ENCODE data around the gene ERBB2. TPM values are rescaled to one million over a fixed set of nuclear protein-coding genes. Genes with fewer than 3 reads are reported as not detected.

Gene ERBB2
- 1 to 10 TPM; 4.5 to 4.6 TPM for total RNA-seq

DNA sequence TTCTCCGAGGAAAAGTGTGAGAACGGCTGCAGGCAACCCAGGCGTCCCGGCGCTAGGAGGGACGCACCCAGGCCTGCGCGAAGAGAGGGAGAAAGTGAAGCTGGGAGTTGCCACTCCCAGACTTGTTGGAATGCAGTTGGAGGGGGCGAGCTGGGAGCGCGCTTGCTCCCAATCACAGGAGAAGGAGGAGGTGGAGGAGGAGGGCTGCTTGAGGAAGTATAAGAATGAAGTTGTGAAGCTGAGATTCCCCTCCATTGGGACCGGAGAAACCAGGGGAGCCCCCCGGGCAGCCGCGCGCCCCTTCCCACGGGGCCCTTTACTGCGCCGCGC lies at the start of gene ERBB2:
Gene ERBB2, plus strand, starts transcription at position 247 of the 330 bp plus-strand sequence. CDS start 175 bp downstream, outside the sequence.
- peaks cover 42% of the 10 kb centered on the region for H3K27me3 Mint-ChIP-seq
- H3K36me3 Mint-ChIP-seq (ENCODE audit: low read depth): peaks cover 3% of the 10 kb centered on the region
- no peak within 1 kb of the TSS for H3K4me3 Mint-ChIP-seq
- no peak within 1 kb of the TSS for H3K27ac Mint-ChIP-seq
- DNase-seq: no peak
- ChIA-PET CTCF (interaction anchor here (0.6 to 1.4 kb wide), 4 partner anchors 10 to 236 kb away, joined by 3 to 4 read pairs (median 4); partner anchors contain the start of gene MIEN1), POLR2A (no interaction called here)
- no peaks in the 10 kb centered on the region for H3K9me3 Mint-ChIP-seq
- peaks cover 6% of the 10 kb centered on the region for H3K4me1 Mint-ChIP-seq

DNA sequence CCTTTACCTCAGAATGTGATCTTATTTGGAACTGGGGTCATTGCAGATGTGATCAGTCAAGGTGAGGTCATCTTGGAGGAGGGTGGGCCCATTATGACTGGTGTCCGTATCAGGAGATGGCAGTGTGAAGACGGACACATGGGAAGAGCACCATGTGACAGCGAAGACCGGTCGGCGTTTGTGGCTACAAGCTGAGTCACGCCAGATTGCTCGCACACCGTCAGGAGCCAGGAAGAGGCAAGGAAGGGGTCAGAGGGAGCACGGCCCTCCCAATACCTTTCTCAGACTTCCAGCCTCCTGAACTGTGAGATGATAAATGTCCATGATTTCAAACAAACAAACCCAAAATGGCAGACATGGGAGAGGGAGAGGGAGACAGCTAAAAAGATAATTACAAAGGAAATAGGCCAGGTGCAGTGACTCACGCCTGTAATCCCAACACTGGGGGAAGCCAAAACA lies 49.7 kb upstream of the ERBB2 start:
- no peak overlapping the region for H3K27ac Mint-ChIP-seq
- ChIA-PET CTCF (interaction anchor here (1.3 to 6.2 kb wide), 4 partner anchors 10 to 27 kb away, joined by 3 to 61 read pairs (median 4); no protein-coding TSS in a partner anchor), POLR2A (no interaction called here)
- H3K4me1 Mint-ChIP-seq: peaks cover 25% of the 10 kb centered on the region
- H3K27me3 Mint-ChIP-seq: no peaks in the 10 kb centered on the region
- DNase-seq: no peak
- peaks cover 2% of the 10 kb centered on the region for H3K36me3 Mint-ChIP-seq (ENCODE audit: low read depth)
- H3K4me3 Mint-ChIP-seq: no peak overlapping the region
- no peaks in the 10 kb centered on the region for H3K9me3 Mint-ChIP-seq

DNA sequence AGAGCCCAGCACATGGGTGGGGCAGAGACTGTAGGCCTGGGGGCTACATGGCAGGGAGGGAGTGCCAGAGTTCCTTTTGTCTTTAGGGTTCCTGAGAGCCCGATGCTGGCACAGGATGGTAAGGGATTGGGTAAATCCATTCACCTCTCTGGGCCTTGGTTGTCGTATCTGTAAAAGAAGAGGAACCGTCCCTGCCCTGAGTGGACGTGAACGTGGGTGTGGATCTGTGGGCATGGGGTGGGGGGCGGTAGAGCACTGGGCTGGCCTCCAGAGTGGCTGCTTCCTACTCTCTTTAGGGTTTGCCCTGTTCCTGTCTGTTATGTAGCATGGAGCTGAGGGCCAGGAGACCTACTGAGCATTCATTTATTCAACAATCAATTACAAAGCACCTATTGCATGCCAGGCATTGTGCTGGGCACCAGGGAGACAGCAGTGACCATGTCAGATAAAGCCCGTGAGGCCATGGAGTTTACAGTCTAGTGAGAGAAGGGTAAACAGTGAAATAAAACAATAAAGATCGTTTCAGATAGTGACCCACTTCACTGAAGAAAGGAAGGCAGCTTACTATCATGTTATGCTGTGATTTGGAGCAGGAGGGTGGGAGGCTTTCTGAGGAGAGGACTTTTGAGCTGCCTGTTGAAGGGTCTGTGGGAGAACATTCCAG lies 47.8 kb upstream of the ERBB2 start:
- H3K36me3 Mint-ChIP-seq (ENCODE audit: low read depth): peaks cover 5% of the 10 kb centered on the region
- H3K4me3 Mint-ChIP-seq: no peak overlapping the region
- ChIA-PET POLR2A (interaction anchor here (0.6 kb wide), 1 partner anchor 17 kb away, joined by 3 read pairs; no protein-coding TSS in a partner anchor), CTCF (interaction anchor here (1.0 to 6.2 kb wide), 4 partner anchors 14 to 79 kb away, joined by 3 to 61 read pairs (median 4); partner anchors contain the start of genes MIEN1 and PGAP3)
- DNase-seq: no peak
- H3K27me3 Mint-ChIP-seq: no peaks in the 10 kb centered on the region
- H3K27ac Mint-ChIP-seq: peak overlapping the region; percentile 37
- H3K4me1 Mint-ChIP-seq: peaks cover 31% of the 10 kb centered on the region
- no peaks in the 10 kb centered on the region for H3K9me3 Mint-ChIP-seq

DNA sequence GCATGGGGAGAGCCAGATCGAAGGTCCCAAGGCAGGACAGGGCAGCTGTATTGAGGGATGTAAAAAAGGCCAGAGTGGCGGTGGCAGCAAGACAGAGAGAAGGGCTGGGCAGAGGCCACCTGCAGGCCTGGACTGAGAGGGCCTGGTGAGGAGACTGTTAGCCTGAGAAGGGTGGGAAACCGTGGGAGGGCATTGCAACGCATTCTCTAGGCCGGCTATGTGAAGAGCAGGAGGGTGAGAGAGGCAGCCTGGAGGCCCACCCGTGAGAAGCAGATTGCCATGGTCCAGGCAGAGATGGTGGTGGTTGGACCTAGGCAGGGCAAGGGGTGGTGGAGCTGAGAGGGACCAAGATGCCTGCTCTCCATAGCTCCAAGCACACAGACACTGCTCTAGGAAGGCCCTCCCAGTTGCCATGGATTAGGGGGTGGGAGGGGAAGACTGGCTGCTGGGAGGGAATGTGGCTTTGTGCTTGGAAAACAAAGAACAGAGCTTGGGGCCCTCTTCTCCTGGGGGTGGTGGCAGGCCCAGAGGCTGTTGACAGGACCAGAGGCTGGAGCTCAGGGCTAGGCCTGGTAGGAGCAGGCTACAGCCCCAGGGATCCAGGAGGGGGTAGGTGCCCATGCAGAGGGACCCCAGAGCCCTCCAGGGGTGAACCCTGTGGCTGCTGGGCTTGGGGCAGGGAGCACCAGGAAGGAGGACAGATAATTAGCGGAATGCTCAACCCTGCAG lies 47.1 kb upstream of the ERBB2 start:
- no peak for DNase-seq
- ChIA-PET POLR2A (interaction anchor here (0.6 kb wide), 1 partner anchor 16 kb away, joined by 3 read pairs; no protein-coding TSS in a partner anchor), CTCF (interaction anchor here (1.0 to 6.2 kb wide), 9 partner anchors 11 to 98 kb away, joined by 3 to 61 read pairs (median 5); partner anchors contain the start of genes MIEN1 and PGAP3)
- H3K36me3 Mint-ChIP-seq (ENCODE audit: low read depth): peaks cover 6% of the 10 kb centered on the region
- H3K4me3 Mint-ChIP-seq: no peak overlapping the region
- no peaks in the 10 kb centered on the region for H3K9me3 Mint-ChIP-seq
- H3K4me1 Mint-ChIP-seq: peaks cover 31% of the 10 kb centered on the region
- H3K27ac Mint-ChIP-seq: peak overlapping the region; percentile 37
- no peaks in the 10 kb centered on the region for H3K27me3 Mint-ChIP-seq

DNA sequence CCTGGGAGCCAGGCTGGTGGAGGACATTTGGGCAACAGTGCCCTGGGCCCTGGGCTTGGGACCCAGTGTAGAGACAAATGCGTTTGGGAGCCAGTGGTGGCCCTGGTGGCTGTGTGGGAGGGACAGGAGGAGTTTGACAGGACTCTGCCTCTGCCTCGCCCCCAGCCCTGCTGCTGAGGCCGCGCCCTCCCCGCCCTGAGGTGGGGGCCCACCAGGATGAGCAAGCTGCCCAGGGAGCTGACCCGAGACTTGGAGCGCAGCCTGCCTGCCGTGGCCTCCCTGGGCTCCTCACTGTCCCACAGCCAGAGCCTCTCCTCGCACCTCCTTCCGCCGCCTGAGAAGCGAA lies 46.6 kb upstream of the ERBB2 start:
- Mint-ChIP-seq H3K36me3 (ENCODE audit: low read depth) (peaks cover 8% of the 10 kb centered on the region), H3K4me3 (no peak overlapping the region), H3K27me3 (no peaks in the 10 kb centered on the region), H3K27ac (no peak overlapping the region), H3K9me3 (no peaks in the 10 kb centered on the region), H3K4me1 (peaks cover 31% of the 10 kb centered on the region)
- ChIA-PET CTCF (interaction anchor here (0.8 to 6.2 kb wide), 17 partner anchors 9 to 98 kb away, joined by 3 to 61 read pairs (median 5); partner anchors contain the start of genes MIEN1, PGAP3, STARD3 and TCAP), POLR2A (no interaction called here)
- no peak for DNase-seq

DNA sequence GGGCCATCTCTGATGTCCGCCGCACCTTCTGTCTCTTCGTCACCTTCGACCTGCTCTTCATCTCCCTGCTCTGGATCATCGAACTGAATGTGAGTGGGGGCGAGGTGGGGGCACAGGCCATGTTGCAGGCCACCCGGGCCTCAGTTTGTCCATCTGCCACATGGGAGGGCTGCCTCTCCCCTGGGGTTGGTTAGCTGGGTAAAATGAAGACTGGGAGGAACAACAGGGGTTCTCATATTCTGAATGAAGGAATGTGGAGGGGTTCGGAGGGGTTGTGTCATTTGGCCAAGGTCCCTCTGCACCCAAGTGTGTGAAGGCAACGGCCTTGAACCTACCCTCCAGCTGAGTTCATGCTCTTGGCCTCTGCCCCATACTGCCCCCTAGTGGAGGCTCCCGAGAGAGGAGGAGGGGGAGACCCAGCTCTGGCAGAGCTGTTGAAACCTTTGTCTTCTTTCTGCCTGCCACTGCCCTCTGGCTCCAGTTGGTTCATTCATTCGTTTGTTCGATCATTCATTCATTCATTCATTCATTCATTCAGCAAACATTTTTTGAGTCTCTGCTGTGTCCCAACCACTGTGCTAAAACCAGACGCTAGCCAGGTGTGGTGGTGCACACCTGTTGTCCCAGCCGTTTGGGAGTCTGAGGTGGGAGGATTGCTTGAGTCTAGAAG lies 46.1 kb upstream of the ERBB2 start:
- CTCF ChIA-PET: interaction anchor here (0.8 to 6.2 kb wide), 19 partner anchors 10 to 422 kb away, joined by 3 to 61 read pairs (median 5); partner anchors contain the start of genes MIEN1, PGAP3, STARD3 and TCAP
- H3K4me3 Mint-ChIP-seq: no peak overlapping the region

GRCh38 chr17:39655105-39655504 lies 44.8 kb upstream of the ERBB2 start:
- no peak for DNase-seq
- no peaks in the 10 kb centered on the region for H3K27me3 Mint-ChIP-seq
- H3K36me3 Mint-ChIP-seq (ENCODE audit: low read depth): peaks cover 13% of the 10 kb centered on the region
- ChIA-PET CTCF (interaction anchor here (1.0 to 6.2 kb wide), 9 partner anchors 11 to 78 kb away, joined by 3 to 61 read pairs (median 11); partner anchors contain the start of genes MIEN1, STARD3 and TCAP), POLR2A (interaction anchor here (0.9 kb wide), 1 partner anchor 15 kb away, joined by 3 read pairs; no protein-coding TSS in a partner anchor)
- peaks cover 38% of the 10 kb centered on the region for H3K4me1 Mint-ChIP-seq
- H3K4me3 Mint-ChIP-seq: no peak overlapping the region
- H3K9me3 Mint-ChIP-seq: no peaks in the 10 kb centered on the region
- peak overlapping the region; percentile 66 for H3K27ac Mint-ChIP-seq

More for the DNA sequence above, 46.1 kb upstream of the ERBB2 start:
- peak; percentile 86 for DNase-seq
- Mint-ChIP-seq H3K4me1 (peaks cover 30% of the 10 kb centered on the region), H3K9me3 (no peaks in the 10 kb centered on the region), H3K36me3 (ENCODE audit: low read depth) (peaks cover 8% of the 10 kb centered on the region), H3K27me3 (no peaks in the 10 kb centered on the region), H3K27ac (peak overlapping the region; percentile 46)
- POLR2A ChIA-PET: interaction anchor here (0.6 kb wide), 1 partner anchor 10 kb away, joined by 3 read pairs; no protein-coding TSS in a partner anchor

DNA sequence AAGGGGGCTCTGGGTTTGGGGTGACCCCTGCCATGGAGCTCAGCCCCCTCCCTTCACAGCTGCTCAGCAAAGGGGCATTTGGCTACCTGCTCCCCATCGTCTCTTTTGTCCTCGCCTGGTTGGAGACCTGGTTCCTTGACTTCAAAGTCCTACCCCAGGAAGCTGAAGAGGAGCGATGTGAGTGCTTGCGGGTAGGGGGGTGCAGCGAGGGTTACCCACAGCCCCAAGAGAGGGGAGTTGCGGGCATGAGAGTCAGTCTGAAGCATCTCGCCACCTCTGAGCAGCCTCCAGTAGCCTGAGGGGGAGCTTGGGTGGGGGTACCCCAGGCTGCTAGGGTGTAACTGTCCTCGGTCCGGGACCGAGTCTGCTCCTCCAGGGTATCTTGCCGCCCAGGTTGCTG lies 41.5 kb upstream of the ERBB2 start:
- Mint-ChIP-seq H3K27ac (no peak overlapping the region), H3K9me3 (no peaks in the 10 kb centered on the region), H3K4me1 (peaks cover 32% of the 10 kb centered on the region), H3K27me3 (no peaks in the 10 kb centered on the region), H3K36me3 (ENCODE audit: low read depth) (peaks cover 20% of the 10 kb centered on the region), H3K4me3 (no peak overlapping the region)
- POLR2A ChIA-PET: no interaction called here
- CTCF ChIA-PET: interaction anchor here (0.9 to 2.1 kb wide), 5 partner anchors 10 to 37 kb away, joined by 3 to 6 read pairs (median 5); partner anchors contain the start of gene PNMT
- no peak for DNase-seq

DNA sequence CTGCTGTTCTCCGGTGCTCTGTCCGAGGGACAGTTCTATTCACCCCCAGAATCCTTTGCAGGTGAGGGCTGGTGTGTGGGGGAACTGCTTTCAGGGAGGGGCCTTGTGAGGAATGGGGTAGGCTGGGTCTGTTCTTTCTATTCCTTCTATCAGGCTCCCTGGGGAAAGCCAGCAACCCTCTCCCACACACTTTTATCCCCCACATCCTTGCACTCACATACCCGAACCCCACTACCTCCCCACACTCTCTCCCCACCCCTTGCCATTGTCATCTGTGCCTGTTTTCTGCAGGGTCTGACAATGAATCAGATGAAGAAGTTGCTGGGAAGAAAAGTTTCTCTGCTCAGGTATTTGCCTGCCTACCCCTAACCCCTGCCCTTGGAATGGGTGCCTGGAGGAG lies 41.1 kb upstream of the ERBB2 start:
- no peaks in the 10 kb centered on the region for H3K9me3 Mint-ChIP-seq
- DNase-seq: no peak
- ChIA-PET CTCF (interaction anchor here (0.9 to 2.1 kb wide), 5 partner anchors 10 to 37 kb away, joined by 3 to 6 read pairs (median 5); partner anchors contain the start of gene PNMT), POLR2A (no interaction called here)
- H3K27ac Mint-ChIP-seq: peak overlapping the region; percentile 19
- H3K27me3 Mint-ChIP-seq: no peaks in the 10 kb centered on the region
- no peak overlapping the region for H3K4me3 Mint-ChIP-seq
- H3K4me1 Mint-ChIP-seq: peaks cover 29% of the 10 kb centered on the region
- peaks cover 20% of the 10 kb centered on the region for H3K36me3 Mint-ChIP-seq (ENCODE audit: low read depth)

DNA sequence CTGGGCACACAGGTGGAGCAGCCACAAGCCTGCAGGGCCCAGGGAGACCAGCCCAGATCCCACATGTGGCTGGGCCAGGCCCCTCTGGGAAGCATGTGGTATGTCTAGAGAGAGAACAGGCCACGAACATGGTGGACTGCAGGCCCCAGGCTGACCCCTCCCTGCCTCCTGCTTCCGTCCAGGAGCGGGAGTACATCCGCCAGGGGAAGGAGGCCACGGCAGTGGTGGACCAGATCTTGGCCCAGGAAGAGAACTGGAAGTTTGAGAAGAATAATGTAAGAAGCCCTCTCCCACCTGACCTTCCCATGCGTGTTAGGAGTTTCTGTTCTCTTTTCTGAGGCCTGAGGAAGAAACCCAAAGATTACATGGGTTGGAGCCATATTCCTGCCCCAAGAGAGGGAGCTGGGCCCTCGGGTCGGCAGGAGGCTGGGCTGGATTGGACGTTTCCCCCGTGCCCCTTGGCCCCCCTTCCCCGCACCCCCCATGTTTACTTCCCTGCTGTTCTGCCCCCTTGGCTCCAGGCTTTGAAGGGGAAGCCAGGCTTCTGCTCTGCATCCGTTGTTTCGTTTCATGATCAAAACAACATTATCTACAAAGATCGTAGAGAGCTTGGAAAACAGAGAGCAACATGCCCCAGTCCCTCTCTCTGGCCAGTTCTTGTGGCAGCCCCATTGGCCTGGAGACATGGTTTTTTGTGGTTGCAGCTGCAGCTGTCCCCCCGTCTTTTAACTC lies 40.4 kb upstream of the ERBB2 start:
- ChIA-PET CTCF (interaction anchor here (0.6 to 1.1 kb wide), 3 partner anchors 25 to 272 kb away, joined by 3 to 5 read pairs (median 3); no protein-coding TSS in a partner anchor), POLR2A (no interaction called here)
- H3K27me3 Mint-ChIP-seq: no peaks in the 10 kb centered on the region
- H3K4me1 Mint-ChIP-seq: peaks cover 25% of the 10 kb centered on the region
- H3K4me3 Mint-ChIP-seq: no peak overlapping the region
- no peaks in the 10 kb centered on the region for H3K9me3 Mint-ChIP-seq
- DNase-seq: no peak
- peak overlapping the region; percentile 87 for H3K27ac Mint-ChIP-seq
- peaks cover 20% of the 10 kb centered on the region for H3K36me3 Mint-ChIP-seq (ENCODE audit: low read depth)

DNA sequence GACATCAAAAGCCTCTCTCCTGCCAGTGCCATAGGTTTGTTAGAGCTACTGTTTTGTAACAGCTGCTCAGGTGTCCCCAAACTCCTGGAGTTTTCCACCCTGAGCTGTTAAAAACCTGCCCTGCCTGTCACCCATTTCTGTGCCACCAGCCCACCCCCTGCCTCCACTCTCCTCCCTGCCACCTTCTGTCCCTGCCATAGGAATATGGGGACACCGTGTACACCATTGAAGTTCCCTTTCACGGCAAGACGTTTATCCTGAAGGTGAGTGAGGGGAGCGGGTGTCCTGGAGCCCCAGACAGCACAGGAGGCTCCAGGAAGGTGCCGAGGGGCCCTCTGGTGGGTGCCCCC lies 39.9 kb upstream of the ERBB2 start:
- Mint-ChIP-seq H3K36me3 (ENCODE audit: low read depth) (peaks cover 20% of the 10 kb centered on the region), H3K27ac (peak overlapping the region; percentile 87), H3K4me1 (peaks cover 20% of the 10 kb centered on the region), H3K9me3 (no peaks in the 10 kb centered on the region), H3K27me3 (no peaks in the 10 kb centered on the region), H3K4me3 (no peak overlapping the region)
- POLR2A ChIA-PET: no interaction called here
- no peak for DNase-seq
- CTCF ChIA-PET: interaction anchor here (0.6 to 1.1 kb wide), 3 partner anchors 25 to 271 kb away, joined by 3 to 5 read pairs (median 3); no protein-coding TSS in a partner anchor
